ACC112 (cell line): Measurements from ENCODE around the gene EFCAB7.

Experiments
- H2AFZ ChIP-seq: fragments of 200-600 bp; sonication (generic); one replicate; pipeline ENCODE4 v1.6.0; 2017; ENCODE audit warnings: antibody characterized with exemption, low read length; ENCODE audit not compliant: unreplicated experiment
- H3K27ac ChIP-seq: fragments of 200-600 bp; sonication (generic); 2 replicates; pipeline ENCODE4 v1.5.1; 2014; ENCODE audit warnings: low read depth, mild to moderate bottlenecking, antibody characterized with exemption, low read length, moderate library complexity
- H3K27me3 ChIP-seq: fragments of 200-600 bp; sonication (generic); 2 replicates; pipeline ENCODE4 v1.6.1; 2014; ENCODE audit warnings: mild to moderate bottlenecking, antibody characterized with exemption, low read length, moderate library complexity, mixed read lengths; ENCODE audit not compliant: insufficient read depth
- H3K36me3 ChIP-seq: fragments of 200-600 bp; sonication (generic); 2 replicates; pipeline ENCODE4 v1.6.1; 2016; ENCODE audit warnings: mild to moderate bottlenecking, antibody characterized with exemption, low read length, moderate library complexity, mixed read lengths; ENCODE audit not compliant: insufficient read depth
- H3K4me1 ChIP-seq: fragments of 200-600 bp; sonication (generic); one replicate; pipeline ENCODE4 v1.6.1; 2016; ENCODE audit warnings: low read length, mixed read lengths; ENCODE audit not compliant: insufficient read depth, unreplicated experiment, control insufficient read depth
- H3K4me3 ChIP-seq: fragments of 200-600 bp; sonication (generic); 2 replicates; pipeline ENCODE4 v1.5.1; 2014; ENCODE audit warnings: mild to moderate bottlenecking, low read depth, low read length
- H3K79me2 ChIP-seq: fragments of 200-600 bp; sonication (generic); one replicate; pipeline ENCODE4 v1.6.0; 2016; ENCODE audit warnings: low read length; ENCODE audit not compliant: control insufficient read depth, unreplicated experiment, insufficient read depth

Gene EFCAB7

GRCh38 chr1:63601912-63602311, 78.6 kb downstream of the EFCAB7 start:
- H3K27me3 ChIP-seq, result no peaks in the 10 kb centered on the region
- no peaks in the 10 kb centered on the region; the same call in 1 of the 2 replicates for H3K36me3 ChIP-seq
- H2AFZ ChIP-seq, result no peak overlapping the region
- H3K79me2 ChIP-seq, result peaks cover 51% of the 10 kb centered on the region
- no peak overlapping the region for H3K27ac ChIP-seq
- H3K4me1 ChIP-seq, result peaks cover 2% of the 10 kb centered on the region
- H3K4me3 ChIP-seq, result no peak overlapping the region

- no peaks in the 10 kb centered on the region for H3K27me3 ChIP-seq
- H3K27ac ChIP-seq, result no peak overlapping the region
- H3K36me3 ChIP-seq, result no peaks in the 10 kb centered on the region; the same call in 1 of the 2 replicates
- H3K4me3 ChIP-seq, result no peak overlapping the region
- peaks cover 48% of the 10 kb centered on the region for H3K79me2 ChIP-seq
- H3K4me1 ChIP-seq, result peaks cover 2% of the 10 kb centered on the region
- no peak overlapping the region for H2AFZ ChIP-seq
Measured at GRCh38 chr1:63602629-63603028, 79.3 kb downstream of the EFCAB7 start.

GRCh38 chr1:63603810-63604209, 80.5 kb downstream of the EFCAB7 start:
- H3K4me3 ChIP-seq, result no peak overlapping the region
- H3K79me2 ChIP-seq, result peaks cover 43% of the 10 kb centered on the region
- no peaks in the 10 kb centered on the region for H3K36me3 ChIP-seq
- no peak overlapping the region for H2AFZ ChIP-seq
- no peaks in the 10 kb centered on the region for H3K27me3 ChIP-seq
- peaks cover 2% of the 10 kb centered on the region for H3K4me1 ChIP-seq
- no peak overlapping the region for H3K27ac ChIP-seq

GRCh38 chr1:63607322-63607721, 84.0 kb downstream of the EFCAB7 start:
- peaks cover 33% of the 10 kb centered on the region for H3K79me2 ChIP-seq
- H2AFZ ChIP-seq, result no peak overlapping the region
- peaks cover 17% of the 10 kb centered on the region for H3K4me1 ChIP-seq
- H3K36me3 ChIP-seq, result no peaks in the 10 kb centered on the region
- H3K4me3 ChIP-seq, result no peak overlapping the region
- H3K27ac ChIP-seq, result no peak overlapping the region
- H3K27me3 ChIP-seq, result no peaks in the 10 kb centered on the region

GRCh38 chr1:63611231-63611630, 87.9 kb downstream of the EFCAB7 start:
- no peak overlapping the region for H3K4me3 ChIP-seq
- no peak overlapping the region for H2AFZ ChIP-seq
- no peak overlapping the region for H3K27ac ChIP-seq
- peaks cover 23% of the 10 kb centered on the region for H3K4me1 ChIP-seq
- H3K79me2 ChIP-seq, result peaks cover 21% of the 10 kb centered on the region
- H3K36me3 ChIP-seq, result no peaks in the 10 kb centered on the region
- no peaks in the 10 kb centered on the region for H3K27me3 ChIP-seq

- H3K27me3 ChIP-seq, result no peaks in the 10 kb centered on the region
- peaks cover 24% of the 10 kb centered on the region for H3K79me2 ChIP-seq
- peaks cover 23% of the 10 kb centered on the region for H3K4me1 ChIP-seq
- no peak overlapping the region for H3K27ac ChIP-seq
- no peaks in the 10 kb centered on the region for H3K36me3 ChIP-seq
- H2AFZ ChIP-seq, result no peak overlapping the region
- no peak overlapping the region for H3K4me3 ChIP-seq
Measured at GRCh38 chr1:63612564-63612963, 89.2 kb downstream of the EFCAB7 start.

- H2AFZ ChIP-seq, result no peak overlapping the region
- H3K27ac ChIP-seq, result no peak overlapping the region
- peaks cover 27% of the 10 kb centered on the region for H3K4me1 ChIP-seq
- H3K36me3 ChIP-seq, result no peaks in the 10 kb centered on the region
- H3K27me3 ChIP-seq, result no peaks in the 10 kb centered on the region
- H3K79me2 ChIP-seq, result peaks cover 22% of the 10 kb centered on the region
- H3K4me3 ChIP-seq, result no peak overlapping the region
Measured at GRCh38 chr1:63612971-63613370, 89.6 kb downstream of the EFCAB7 start.

- Histone ChIP-seq H3K4me1 (peaks cover 20% of the 10 kb centered on the region), H3K27ac (no peak overlapping the region), H3K79me2 (peaks cover 42% of the 10 kb centered on the region)
Measured at GRCh38 chr1:63615768-63616420, 92.6 kb downstream of the EFCAB7 start.

GRCh38 chr1:63617450-63617849, 94.1 kb downstream of the EFCAB7 start:
- peaks cover 37% of the 10 kb centered on the region for H3K79me2 ChIP-seq
- H2AFZ ChIP-seq, result no peak overlapping the region
- no peak overlapping the region for H3K4me3 ChIP-seq
- H3K4me1 ChIP-seq, result peaks cover 11% of the 10 kb centered on the region
- no peak overlapping the region for H3K27ac ChIP-seq
- H3K27me3 ChIP-seq, result no peaks in the 10 kb centered on the region
- no peaks in the 10 kb centered on the region for H3K36me3 ChIP-seq

More at GRCh38 chr1:63615768-63616420, 92.6 kb downstream of the EFCAB7 start:
- no peak overlapping the region for H3K4me3 ChIP-seq
- H2AFZ ChIP-seq, result no peak overlapping the region
- H3K36me3 ChIP-seq, result no peaks in the 10 kb centered on the region
- H3K27me3 ChIP-seq, result no peaks in the 10 kb centered on the region

GRCh38 chr1:63618011-63618410, 94.7 kb downstream of the EFCAB7 start:
- no peaks in the 10 kb centered on the region for H3K27me3 ChIP-seq
- H3K79me2 ChIP-seq, result peaks cover 40% of the 10 kb centered on the region
- H2AFZ ChIP-seq, result no peak overlapping the region
- no peak overlapping the region for H3K27ac ChIP-seq
- no peaks in the 10 kb centered on the region for H3K36me3 ChIP-seq
- peaks cover 7% of the 10 kb centered on the region for H3K4me1 ChIP-seq
- no peak overlapping the region for H3K4me3 ChIP-seq

- H3K36me3 ChIP-seq, result no peaks in the 10 kb centered on the region
- H3K4me3 ChIP-seq, result no peak overlapping the region
- peaks cover 45% of the 10 kb centered on the region for H3K79me2 ChIP-seq
- no peak overlapping the region for H3K27ac ChIP-seq
- peaks cover 11% of the 10 kb centered on the region for H3K4me1 ChIP-seq
- H3K27me3 ChIP-seq, result no peaks in the 10 kb centered on the region
- no peak overlapping the region for H2AFZ ChIP-seq
Measured at GRCh38 chr1:63619558-63619957, 96.2 kb downstream of the EFCAB7 start.
